Choroid plexus epithelial cell (primary cell): ENCODE measurements around the gene HERPUD1.
"Not testable (repeated sequence)": the region's sequence is repeated elsewhere in the genome, so short reads cannot be mapped to it uniquely, and the experiment has no call there.

Experiments used
- DNase-seq: peaks from one replicate; pipeline ENCODE4 v3.0.0-alpha.2; 2010; ENCODE audit warnings: low read depth
- H3K4me3 ChIP-seq: 2 replicates; pipeline ENCODE4 v1.5.1; 2011; ENCODE audit warnings: low read depth, mild to moderate bottlenecking, control low read depth, low read length, moderate library complexity
- CTCF ChIP-seq: conservative IDR thresholded peaks from 2 replicates; pipeline ENCODE4 v1.5.1; 2011; ENCODE audit warnings: low read depth, mild to moderate bottlenecking, control low read depth, inconsistent platforms, low read length, moderate library complexity

HERPUD1 gene

DNA sequence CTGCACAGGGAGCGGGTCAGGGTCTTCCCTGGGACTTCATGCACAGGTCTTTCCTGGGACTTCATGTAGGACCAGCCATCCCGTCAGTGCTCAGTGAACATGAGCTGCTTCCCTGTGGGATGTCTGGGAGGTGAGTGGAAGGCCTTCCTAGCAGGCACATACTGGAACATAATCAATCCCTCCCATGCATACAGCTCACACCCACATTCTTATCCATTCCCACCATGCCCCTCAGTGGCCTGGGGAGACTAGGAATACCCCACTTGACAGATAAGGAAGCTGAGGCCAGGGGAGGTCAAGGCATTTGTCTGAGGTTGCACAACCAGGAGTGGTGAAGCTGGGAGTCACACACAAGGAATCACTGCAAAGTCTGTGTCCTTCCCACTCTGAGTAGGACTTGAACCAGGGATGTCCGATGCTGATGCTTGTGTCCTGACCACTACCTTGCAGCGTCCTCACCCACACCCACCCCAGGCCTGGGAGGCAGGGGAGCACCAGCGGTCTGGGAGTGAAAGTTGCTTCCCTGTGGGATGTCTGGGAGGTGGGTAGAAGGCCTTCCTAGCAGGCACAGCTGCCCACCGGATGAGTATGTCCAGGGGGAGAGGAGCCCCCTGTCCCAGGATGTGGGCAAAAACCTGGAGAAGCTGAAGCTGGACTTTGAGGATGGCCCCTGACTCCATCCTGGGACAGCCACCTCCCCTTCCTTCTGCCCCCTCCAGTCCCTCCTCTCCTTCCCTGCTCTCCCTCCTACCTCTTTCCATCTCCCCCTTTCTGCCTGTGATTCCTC lies 56.4 kb downstream of the HERPUD1 start:
- no peak for TF ChIP-seq CTCF
- DNase-seq: peak; percentile 15
- peak overlapping the region; percentile 81 for H3K4me3 ChIP-seq

DNA sequence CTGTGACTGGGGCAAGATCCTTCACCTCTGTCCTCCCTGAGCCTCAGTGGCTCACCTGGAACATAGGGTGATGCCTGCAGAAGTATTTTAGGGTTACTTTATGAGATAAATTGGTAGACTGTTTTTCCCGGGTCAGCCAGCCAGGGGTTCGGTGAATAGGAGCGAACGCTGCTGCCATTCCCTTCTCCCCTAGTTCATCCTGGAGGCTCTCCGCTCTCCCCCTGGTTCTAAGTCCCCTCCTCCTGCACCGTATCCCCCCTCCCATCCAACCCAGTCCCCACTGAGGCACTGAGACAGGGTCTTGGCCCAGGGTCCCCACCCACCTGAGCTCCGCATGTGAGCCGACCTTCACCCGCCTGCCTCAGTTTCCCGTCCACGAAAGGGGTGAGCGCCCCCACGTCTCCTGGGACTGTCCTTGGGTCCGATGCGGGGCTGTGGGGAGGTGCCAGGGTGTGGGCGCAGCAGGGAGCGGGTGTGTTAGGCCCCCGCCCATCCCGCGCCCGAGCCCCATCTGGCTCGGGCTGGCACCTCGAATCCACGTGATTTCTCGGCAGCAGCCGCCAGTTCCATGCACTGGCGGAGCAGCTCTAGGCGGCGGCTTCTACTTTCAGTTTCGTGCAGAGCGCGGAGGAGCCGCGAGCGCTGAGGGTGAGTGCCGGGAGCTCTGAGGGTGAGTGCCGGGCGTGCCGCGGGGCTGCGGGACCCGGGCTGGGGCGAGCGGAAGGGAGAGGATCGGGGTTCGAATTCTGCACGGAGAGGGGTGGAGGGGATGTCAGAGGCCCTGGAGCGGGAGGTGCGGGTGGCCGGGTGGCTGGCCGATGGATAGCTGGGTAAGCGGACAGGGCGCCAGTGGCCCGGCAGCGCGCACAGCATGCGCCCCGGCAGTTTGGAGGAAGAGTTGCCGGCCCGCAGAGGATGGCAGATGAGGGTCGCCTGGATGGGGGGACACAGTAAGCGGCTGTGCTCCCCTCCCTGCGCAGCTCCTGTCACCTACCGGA lies 57.3 kb downstream of the HERPUD1 start, which contains the start of gene NLRC5:
TSS of gene NLRC5 (plus strand) at position 610 of the 998 bp plus-strand sequence. CDS start 31,156 bp downstream, outside the sequence.
- H3K4me3 ChIP-seq: peak within 1 kb of the TSS; percentile 81
- peak; percentile 80 for DNase-seq
- TF ChIP-seq CTCF: no peak

GRCh38 chr16:56989988-56990387 lies 58.0 kb downstream of the HERPUD1 start:
- no peak for DNase-seq
- no peak for TF ChIP-seq CTCF
- H3K4me3 ChIP-seq: peak overlapping the region; percentile 81

DNA sequence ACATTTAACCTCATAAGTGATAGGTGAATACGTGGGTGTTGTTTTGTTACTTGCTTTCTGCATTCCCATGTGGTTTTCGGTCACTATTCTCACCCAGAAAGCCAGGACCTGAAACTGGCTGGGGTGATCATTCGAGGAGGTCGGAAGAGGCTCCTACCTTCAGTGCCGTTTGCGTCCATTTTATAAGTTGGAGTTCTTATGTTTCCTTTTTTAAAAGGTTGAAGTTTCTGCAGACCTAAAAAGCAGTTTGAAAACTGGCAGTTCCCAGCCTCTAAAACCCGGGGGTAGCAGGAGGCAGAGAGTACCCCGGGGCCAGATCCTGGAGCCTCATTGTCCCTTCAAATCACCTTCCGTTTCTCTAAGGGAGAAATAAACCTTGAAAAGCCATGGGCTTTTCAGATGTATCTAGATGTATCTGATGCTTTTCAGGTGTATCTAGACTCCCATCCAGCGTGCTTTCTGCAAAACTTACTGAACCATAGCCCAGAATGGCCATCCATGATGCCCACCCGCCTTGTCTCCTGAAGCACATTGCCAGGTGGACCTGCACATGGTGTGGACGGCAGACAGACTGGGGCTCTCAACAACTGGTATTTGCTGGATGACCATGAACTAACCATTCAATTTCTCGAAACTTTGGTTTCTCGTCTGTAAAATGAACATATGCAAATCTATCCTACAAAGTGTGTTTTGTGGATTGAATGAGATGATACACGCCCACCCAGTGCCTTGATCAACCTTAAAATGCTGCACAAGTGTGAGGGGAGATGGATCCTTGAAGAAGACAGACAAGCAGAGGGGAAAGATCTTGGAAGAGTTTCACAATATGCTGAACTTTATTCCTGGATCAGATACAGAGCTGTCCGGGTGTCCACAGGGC lies 58.7 kb downstream of the HERPUD1 start:
- no peak for DNase-seq
- peak overlapping the region; percentile 81 for H3K4me3 ChIP-seq
- no peak for TF ChIP-seq CTCF

DNA sequence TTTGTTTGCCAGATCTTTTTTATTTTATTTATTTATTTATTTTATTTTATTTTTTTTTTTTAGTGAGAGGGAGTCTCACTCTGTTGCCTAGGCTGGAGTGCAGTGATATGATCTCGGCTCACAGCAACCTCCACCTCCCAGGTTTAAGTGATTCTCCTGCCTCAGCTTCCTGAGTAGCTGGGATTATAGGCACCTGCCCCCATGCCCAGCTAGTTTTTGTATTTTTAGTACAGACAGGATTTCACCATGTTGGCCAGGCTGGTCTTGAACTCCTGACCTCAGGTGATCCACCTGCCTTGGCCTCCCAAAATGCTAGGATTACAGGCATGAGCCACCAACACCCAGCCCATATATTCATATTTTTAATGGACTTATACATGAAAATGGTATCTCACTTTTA lies 60.5 kb downstream of the HERPUD1 start:
- not testable (repeated sequence) for H3K4me3 ChIP-seq, DNase-seq

GRCh38 chr16:56993204-56993603 lies 61.3 kb downstream of the HERPUD1 start:
- peak; percentile 49 for DNase-seq
- H3K4me3 ChIP-seq: no peak overlapping the region
- TF ChIP-seq CTCF: no peak
